ENCODE data around the gene C1QTNF1.

C1QTNF1 gene

GRCh38 chr17:79005063-79005861 lies 18.7 kb upstream of the C1QTNF1 start:
- peak overlapping the region; percentile 64 for H3K27ac ChIP-seq
- POLR2A ChIA-PET (ENCODE audit: low non-redundant PET) = no interaction called here
- CTCF ChIA-PET = no interaction called here
- no peak for TF ChIP-seq CTCF (conservative IDR thresholded peaks at IDR 0.05; ENCODE audit: low read depth)
- DNase-seq (ENCODE audit: low spot score) = peak; percentile 54

- ChIA-PET CTCF (no interaction called here), POLR2A (ENCODE audit: low non-redundant PET) (no interaction called here)
- peak overlapping the region; percentile 64 for H3K27ac ChIP-seq
- TF ChIP-seq CTCF (conservative IDR thresholded peaks at IDR 0.05; ENCODE audit: low read depth) = no peak
- DNase-seq (ENCODE audit: low spot score) = no peak
These were observed 17.9 kb upstream of the C1QTNF1 start for GRCh38 chr17:79006046-79006445.

GRCh38 chr17:79006794-79007503 lies 17.0 kb upstream of the C1QTNF1 start:
- no peak for TF ChIP-seq CTCF (conservative IDR thresholded peaks at IDR 0.05; ENCODE audit: low read depth)
- peak overlapping the region; percentile 85 for H3K27ac ChIP-seq
- POLR2A ChIA-PET (ENCODE audit: low non-redundant PET) = no interaction called here
- CTCF ChIA-PET = no interaction called here
- no peak for DNase-seq (ENCODE audit: low spot score)

GRCh38 chr17:79007504-79008381 lies 16.2 kb upstream of the C1QTNF1 start:
- ChIA-PET CTCF (interaction anchor here (0.7 kb wide), 1 partner anchor 75 kb away, joined by 4 read pairs; no protein-coding TSS in a partner anchor), POLR2A (ENCODE audit: low non-redundant PET) (no interaction called here)
- H3K27ac ChIP-seq = peak overlapping the region; percentile 85
- TF ChIP-seq CTCF (conservative IDR thresholded peaks at IDR 0.05; ENCODE audit: low read depth) = no peak
- DNase-seq (ENCODE audit: low spot score) = no peak

- H3K27ac ChIP-seq = peak overlapping the region; percentile 85
- ChIA-PET POLR2A (ENCODE audit: low non-redundant PET) (interaction anchor here (0.6 kb wide), 1 partner anchor 20 kb away, joined by 6 read pairs; no protein-coding TSS in a partner anchor), CTCF (interaction anchor here (0.6 to 0.7 kb wide), 3 partner anchors 17 to 837 kb away, joined by 4 to 5 read pairs (median 4); no protein-coding TSS in a partner anchor)
- no peak for DNase-seq (ENCODE audit: low spot score)
- no peak for TF ChIP-seq CTCF (conservative IDR thresholded peaks at IDR 0.05; ENCODE audit: low read depth)
These were observed 15.1 kb upstream of the C1QTNF1 start for GRCh38 chr17:79008666-79009387.

All from RWPE1 (cell line).